Putamen (tissue), 1 donor: ENCODE data around the gene UVSSA.

Source experiments
- DNase-seq: peaks from one replicate; pipeline ENCODE4 v3.0.0-alpha.2; 2016; ENCODE audit warnings: low spot score

The UVSSA gene

GRCh38 chr4:1409079-1409478 is 62.1 kb downstream of the UVSSA start:
- no peak for DNase-seq

DNA sequence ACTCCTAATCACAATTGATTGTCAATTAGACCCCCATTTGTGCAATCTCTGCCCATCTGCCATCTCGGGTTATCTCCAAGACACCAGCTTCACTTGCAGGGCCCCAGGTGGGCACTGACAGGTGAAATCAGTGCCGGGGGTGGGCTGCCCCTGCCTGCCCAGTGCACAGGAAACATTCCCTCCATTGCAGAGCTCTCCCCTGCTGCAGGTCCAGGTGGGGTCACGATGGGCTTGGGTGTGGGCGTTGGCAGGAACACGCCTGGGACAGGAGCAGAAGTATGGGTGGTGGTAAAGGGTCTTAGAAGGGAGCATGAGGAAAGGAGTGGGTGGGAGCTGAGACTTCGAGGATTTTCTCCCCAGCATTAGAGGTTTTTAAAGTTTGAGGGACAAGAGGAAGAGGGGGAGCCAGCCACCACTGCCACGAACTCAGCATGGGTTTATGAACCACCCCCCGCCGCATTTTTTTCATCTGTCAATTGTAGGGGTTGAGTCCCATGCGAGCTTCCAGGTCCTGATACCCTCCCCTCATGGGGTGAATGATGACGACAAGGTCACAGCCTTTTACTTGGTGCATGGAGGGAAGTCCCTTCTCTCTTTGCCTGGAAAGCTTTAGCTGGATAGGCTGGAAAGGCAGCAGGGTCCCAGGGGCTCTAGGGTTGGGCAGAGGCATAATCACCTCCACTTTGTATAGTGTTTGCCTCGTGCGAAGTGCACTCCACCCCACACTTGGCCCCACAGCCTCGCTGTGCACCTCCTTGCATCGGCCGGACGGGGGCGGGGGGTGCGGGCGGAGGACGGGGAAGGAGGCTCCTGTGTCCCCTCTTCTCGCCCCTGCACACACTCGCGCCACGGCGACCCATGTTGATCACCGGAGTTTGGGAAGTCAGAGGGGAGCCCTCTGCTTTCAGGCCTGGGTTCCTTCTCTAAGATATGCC is 62.8 kb downstream of the UVSSA start:
- DNase-seq = no peak

DNA sequence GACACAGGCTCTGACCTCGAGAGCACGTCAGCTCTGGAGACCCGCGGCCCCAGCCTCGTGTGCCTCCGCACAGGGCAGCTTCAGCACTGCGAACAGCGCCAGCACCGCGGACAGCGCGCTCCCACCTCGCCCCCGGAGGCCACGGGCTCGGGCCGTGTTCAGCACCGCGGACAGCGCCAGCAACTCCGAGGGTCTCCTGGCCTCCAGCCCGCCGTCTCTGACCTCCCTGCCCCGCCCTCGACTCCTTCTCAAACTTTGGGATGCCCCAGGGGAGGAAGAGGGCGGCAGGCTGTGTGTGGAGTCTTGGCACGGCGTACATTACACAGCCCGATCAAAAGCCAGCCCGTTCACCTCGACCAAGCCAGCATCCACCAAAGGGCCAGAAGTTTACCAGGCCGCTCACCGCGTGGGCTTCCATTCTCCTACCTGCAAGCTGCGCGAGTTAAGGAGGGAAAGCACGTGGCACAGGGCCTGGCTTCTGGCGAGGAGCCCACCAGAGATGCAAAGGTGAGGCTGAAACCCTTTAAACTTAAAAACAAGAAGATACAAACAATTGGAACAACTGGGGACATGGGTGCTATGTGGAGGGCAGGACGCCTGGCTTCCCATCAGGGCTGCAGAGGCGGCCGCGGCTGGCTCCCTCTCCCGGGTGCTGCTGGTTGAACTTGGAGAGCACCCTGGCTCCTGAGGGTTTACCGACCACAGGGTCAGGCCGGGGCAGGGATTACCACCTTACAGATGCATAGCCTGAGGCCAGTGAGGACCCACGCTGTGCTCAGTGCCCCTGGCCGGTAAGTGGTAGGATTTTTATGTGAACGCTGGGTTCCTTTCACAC is 63.7 kb downstream of the UVSSA start:
- no peak for DNase-seq

DNA sequence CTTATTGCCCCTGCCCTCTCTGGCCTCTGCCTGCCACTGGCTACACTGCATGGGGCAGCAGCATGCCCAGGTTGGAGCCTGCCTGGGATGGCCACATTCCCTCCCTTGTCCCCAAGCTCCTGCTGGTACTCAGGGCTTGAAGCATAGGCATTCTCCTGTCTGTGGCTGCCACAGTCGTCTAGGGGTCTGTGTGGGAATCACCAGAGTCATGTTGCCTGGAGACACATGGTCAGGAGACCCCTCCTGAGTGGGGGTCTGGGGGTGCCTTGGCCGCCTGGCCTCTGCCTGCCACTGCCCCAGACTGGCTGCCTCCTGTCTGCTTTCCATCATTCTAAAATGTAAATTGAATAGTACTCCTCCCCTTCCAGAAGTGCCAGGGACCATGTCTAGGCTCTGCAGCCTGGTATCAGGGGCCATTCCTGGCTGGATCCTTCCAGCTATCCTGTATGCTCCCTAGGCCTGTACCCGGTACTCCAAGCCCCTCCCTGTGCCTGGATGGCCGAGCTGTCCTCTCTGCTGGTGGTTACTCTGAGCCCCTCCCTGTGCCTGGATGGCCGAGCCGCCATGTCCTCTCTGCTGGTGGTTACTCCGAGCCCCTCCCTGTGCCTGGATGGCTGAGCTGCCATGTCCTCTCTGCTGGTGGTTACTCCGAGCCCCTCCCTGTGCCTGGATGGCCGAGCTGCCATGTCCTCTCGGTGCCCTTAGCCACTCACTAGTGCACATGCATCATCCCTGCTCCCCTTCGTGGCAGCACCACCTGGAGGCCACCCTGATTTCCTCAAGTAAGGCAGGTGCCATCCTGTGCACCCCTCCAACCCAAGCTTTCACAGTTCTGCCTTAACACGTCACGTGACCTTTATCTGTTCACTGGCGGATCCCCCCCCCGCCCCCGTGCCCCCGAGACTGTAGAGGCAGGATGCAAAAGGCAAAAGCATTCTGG is 64.7 kb downstream of the UVSSA start:
- DNase-seq = no peak

GRCh38 chr4:1412376-1413203 is 65.6 kb downstream of the UVSSA start:
- DNase-seq = no peak

- DNase-seq = no peak
Measured at GRCh38 chr4:1413204-1413663, 66.2 kb downstream of the UVSSA start.

- DNase-seq = no peak
Measured at GRCh38 chr4:1413687-1414479, 66.9 kb downstream of the UVSSA start.

- DNase-seq = no peak
Measured at GRCh38 chr4:1414831-1415680, 68.0 kb downstream of the UVSSA start.

- DNase-seq = no peak
Measured at GRCh38 chr4:1415681-1415981, 68.6 kb downstream of the UVSSA start.

GRCh38 chr4:1416051-1416947 is 69.3 kb downstream of the UVSSA start:
- DNase-seq = no peak

DNA sequence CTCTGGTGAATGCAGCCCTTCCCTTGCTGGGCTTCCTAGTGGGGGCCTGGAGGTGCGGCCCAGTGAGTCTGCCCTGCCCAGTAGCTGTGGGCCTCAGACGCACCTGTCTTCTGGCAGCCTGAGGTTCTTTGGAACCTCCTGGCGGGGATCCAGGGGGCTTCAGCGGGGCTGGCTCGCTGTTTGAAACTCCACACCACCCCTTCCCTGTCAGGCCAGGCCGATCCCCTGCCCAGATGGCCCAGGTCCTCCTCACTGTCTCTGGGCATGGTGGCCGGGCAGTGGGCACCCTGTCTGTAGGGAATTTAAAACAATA is 69.9 kb downstream of the UVSSA start:
- no peak for DNase-seq

GRCh38 chr4:1417522-1418390 is 70.7 kb downstream of the UVSSA start:
- DNase-seq = no peak

GRCh38 chr4:1418494-1419285 is 71.7 kb downstream of the UVSSA start:
- no peak for DNase-seq

DNA sequence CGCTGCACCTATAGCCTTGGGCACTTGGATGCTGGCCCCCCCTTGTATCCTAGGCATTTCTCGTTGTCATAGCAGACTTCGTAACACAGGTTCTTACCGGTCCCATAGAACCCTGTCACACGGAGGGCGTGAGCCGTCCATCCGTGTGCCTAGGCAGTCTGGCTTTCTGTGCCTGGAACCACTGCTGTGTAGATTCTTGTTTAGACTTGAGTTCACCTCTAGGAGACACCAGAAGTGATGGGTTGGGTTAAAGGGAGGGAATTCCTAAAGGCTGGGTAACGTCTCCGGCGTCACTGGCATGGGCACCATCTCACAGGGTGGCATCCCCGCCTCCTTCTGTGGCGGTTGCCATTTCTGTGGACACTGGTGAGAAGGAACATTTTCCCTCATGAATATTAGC is 72.7 kb downstream of the UVSSA start:
- no peak for DNase-seq

DNA sequence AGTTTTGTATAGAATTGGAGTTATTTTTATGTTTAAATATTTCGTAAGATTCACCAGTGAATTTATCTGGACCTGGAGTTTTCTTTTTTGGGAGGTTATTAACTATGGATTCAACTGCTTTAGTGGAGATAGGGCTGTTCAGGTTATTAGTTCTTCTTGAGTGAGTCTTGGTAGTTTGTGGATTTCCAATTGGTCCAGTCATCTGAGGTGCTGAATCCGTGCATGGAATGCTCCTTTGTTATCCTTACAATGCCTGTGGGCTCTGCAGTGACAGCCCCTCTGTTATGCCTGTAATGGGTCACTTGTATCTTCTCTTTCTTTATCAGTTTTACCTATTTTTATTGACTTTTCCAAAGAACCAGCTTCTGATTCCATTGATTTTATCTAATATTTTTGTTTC is 74.6 kb downstream of the UVSSA start:
- DNase-seq = no peak

DNA sequence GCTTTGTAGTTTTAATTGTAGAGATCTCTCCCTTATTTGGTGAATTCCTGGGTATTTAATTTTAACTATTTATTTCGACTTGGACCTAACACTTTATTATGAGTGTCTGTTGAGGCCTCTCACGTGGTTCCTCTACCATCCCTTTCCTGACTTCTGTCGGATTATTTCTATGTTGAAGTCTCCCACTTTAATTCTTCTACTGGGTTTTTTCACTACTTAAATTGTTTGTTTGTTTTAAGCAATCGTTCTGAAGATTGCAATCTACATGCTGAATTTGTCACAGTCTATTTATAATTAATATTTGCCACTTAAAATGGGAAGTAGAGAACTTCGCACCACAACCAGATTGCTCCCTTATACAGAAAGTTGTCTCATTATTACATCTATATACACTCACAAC is 80.0 kb downstream of the UVSSA start:
- DNase-seq = no peak
